Fibroblast of skin of right quadriceps (primary cell): Measurements from ENCODE around the gene UAP1.

Source experiments
- DNase-seq: peaks from one replicate; pipeline ENCODE4 v3.0.0-alpha.2; 2013

UAP1 gene

GRCh38 chr1:162561616-162562469 is at the start of gene UAP1:
Gene UAP1, plus strand, starts transcription at chr1:162561722. Its CDS starts 4,347 bp downstream, at chr1:162566069.
- peak; percentile 17 for DNase-seq

GRCh38 chr1:162527314-162527713 is 34.2 kb upstream of the UAP1 start:
- DNase-seq: no peak

GRCh38 chr1:162530307-162530987 is 31.1 kb upstream of the UAP1 start:
- no peak for DNase-seq

- DNase-seq: no peak
Observed at GRCh38 chr1:162530988-162531319, 30.6 kb upstream of the UAP1 start.

GRCh38 chr1:162535501-162535900 is 26.0 kb upstream of the UAP1 start:
- peak; percentile 31 for DNase-seq

GRCh38 chr1:162536511-162536910 is 25.0 kb upstream of the UAP1 start:
- DNase-seq: peak; percentile 81

GRCh38 chr1:162537216-162537615 is 24.3 kb upstream of the UAP1 start:
- no peak for DNase-seq

- peak; percentile 97 for DNase-seq
Observed at GRCh38 chr1:162538815-162539431, 22.6 kb upstream of the UAP1 start.

GRCh38 chr1:162541619-162542141 is 19.8 kb upstream of the UAP1 start:
- peak; percentile 99 for DNase-seq

- DNase-seq: no peak
Observed at GRCh38 chr1:162543228-162543627, 18.3 kb upstream of the UAP1 start.

GRCh38 chr1:162548170-162548569 is 13.4 kb upstream of the UAP1 start:
- DNase-seq: no peak

GRCh38 chr1:162549001-162549400 is 12.5 kb upstream of the UAP1 start:
- DNase-seq: no peak

GRCh38 chr1:162550925-162551324 is 10.6 kb upstream of the UAP1 start:
- no peak for DNase-seq

- DNase-seq: no peak
Observed at GRCh38 chr1:162551969-162552683, 9.4 kb upstream of the UAP1 start.

GRCh38 chr1:162552684-162553252 is 8.8 kb upstream of the UAP1 start:
- DNase-seq: no peak

- peak; percentile 56 for DNase-seq
Observed at GRCh38 chr1:162554258-162554657, 7.3 kb upstream of the UAP1 start.

- DNase-seq: no peak
Observed at GRCh38 chr1:162557536-162557935, 4.0 kb upstream of the UAP1 start.

- no peak for DNase-seq
Observed at GRCh38 chr1:162560303-162561036, 1.1 kb upstream of the UAP1 start.

- DNase-seq: peak; percentile 99
Observed at GRCh38 chr1:162561037-162561615, 396 bp upstream of the UAP1 start.

GRCh38 chr1:162562470-162562828 is 927 bp downstream of the UAP1 start:
- peak; percentile 60 for DNase-seq

GRCh38 chr1:162564762-162565218 is 3.3 kb downstream of the UAP1 start:
- DNase-seq: no peak
